Common myeloid progenitor, CD34-positive (primary cell): Measurements from ENCODE around the gene PFKM.

Experiments used
- CTCF ChIA-PET: fragments of 350-600 bp; sonication (Branson Sonifier 250); formaldehyde crosslinking; loops from one replicate; lab custom pipeline; 2021; ENCODE audit warnings: antibody characterized with exemption; lab: Charles Lee
- POLR2A ChIA-PET: fragments of 350-600 bp; sonication (Branson Sonifier 250); formaldehyde crosslinking; loops from one replicate; lab custom pipeline; 2021; ENCODE audit warnings: antibody characterized with exemption; lab: Charles Lee
- DNase-seq, 3 donors: peaks; one replicate each; pipeline versions ENCODE4 v3.0.0 to v3.0.0-alpha.2; 2013
- H3K27ac ChIP-seq, 2 experiments: 1 replicate in 1 of 2; 2 replicates in 1 of 2; pipeline ENCODE4 v1.7.0; 2013; ENCODE audit warnings: inconsistent platforms in 2 of 2, low read length in 2 of 2, mild to moderate bottlenecking in 2 of 2, low read depth in 1 of 2, moderate library complexity in 1 of 2; ENCODE audit not compliant: severe bottlenecking in 2 of 2, insufficient read depth in 1 of 2, poor library complexity in 1 of 2
- H3K27me3 ChIP-seq, 5 experiments: replicated peaks in 2 of 5; 1 replicate in 3 of 5; 2 replicates in 2 of 5; pipeline versions ENCODE4 v1.6.1 to v1.7.0; 2013; ENCODE audit warnings: low read length in 4 of 5, mild to moderate bottlenecking in 2 of 5, moderate library complexity in 2 of 5, inconsistent platforms in 1 of 5; ENCODE audit not compliant: insufficient read depth in 5 of 5, control insufficient read depth in 4 of 5
- H3K36me3 ChIP-seq, 4 experiments: 1 replicate in 2 of 4; 2 replicates in 2 of 4; pipeline versions ENCODE4 v1.6.1 to v1.7.0; 2013; ENCODE audit warnings: low read length in 3 of 4, control low read depth in 1 of 4, mild to moderate bottlenecking in 1 of 4; ENCODE audit not compliant: control insufficient read depth in 4 of 4, insufficient read depth in 4 of 4
- H3K4me1 ChIP-seq, 4 experiments: 1 replicate in 3 of 4; 2 replicates in 1 of 4; pipeline versions ENCODE4 v1.6.1 to v1.7.1; 2013; ENCODE audit warnings: low read length in 3 of 4, mild to moderate bottlenecking in 3 of 4, control low read depth in 1 of 4, inconsistent platforms in 1 of 4, moderate library complexity in 1 of 4; ENCODE audit not compliant: control insufficient read depth in 4 of 4, insufficient read depth in 4 of 4; ENCODE audit errors: control extremely low read depth in 1 of 4
- H3K4me3 ChIP-seq, 7 experiments: 1 replicate in 4 of 7; 2 replicates in 3 of 7; pipeline versions ENCODE4 v1.5.1 to v1.7.0; 2013; ENCODE audit warnings: mild to moderate bottlenecking in 7 of 7, low read length in 6 of 7, moderate library complexity in 6 of 7, inconsistent platforms in 2 of 7, low read depth in 2 of 7, control low read depth in 1 of 7; ENCODE audit not compliant: insufficient read depth in 4 of 7, control insufficient read depth in 1 of 7; ENCODE audit errors: extremely low read depth in 1 of 7
- H3K9me3 ChIP-seq, 5 experiments: 1 replicate in 4 of 5; 2 replicates in 1 of 5; pipeline versions ENCODE4 v1.6.1 to v1.7.1; 2013; ENCODE audit warnings: low read length in 4 of 5, mild to moderate bottlenecking in 2 of 5, inconsistent platforms in 1 of 5, low read depth in 1 of 5, moderate library complexity in 1 of 5; ENCODE audit not compliant: control insufficient read depth in 4 of 5, insufficient read depth in 2 of 5; ENCODE audit errors: control extremely low read depth in 1 of 5
- WGBS: methylation state at CpG from one replicate; pipeline ENCODE4 v1.1.5; 2013; ENCODE audit not compliant: insufficient coverage; 5-methylcytosine and 5-hydroxymethylcytosine counted together

PFKM gene

GRCh38 chr12:48176417-48176751, 57.2 kb downstream of the PFKM start:
- CTCF ChIA-PET = interaction anchor here (0.7 to 3.0 kb wide), 6 partner anchors 8 to 90 kb away, joined by 3 to 14 read pairs (median 3); no protein-coding TSS in a partner anchor
- peaks cover 0 to 6% (median 1%) of the 10 kb centered on the region in 4 experiments for H3K4me1 ChIP-seq
- H3K36me3 ChIP-seq = no peaks in the 10 kb centered on the region
- no peak overlapping the region for H3K4me3 ChIP-seq
- no peak for DNase-seq
- no peak overlapping the region for H3K27ac ChIP-seq
- H3K27me3 ChIP-seq = peaks cover 2 to 10% (median 7%) of the 10 kb centered on the region in 5 experiments
- H3K9me3 ChIP-seq = no peaks in the 10 kb centered on the region
- POLR2A ChIA-PET = no interaction called here

DNA sequence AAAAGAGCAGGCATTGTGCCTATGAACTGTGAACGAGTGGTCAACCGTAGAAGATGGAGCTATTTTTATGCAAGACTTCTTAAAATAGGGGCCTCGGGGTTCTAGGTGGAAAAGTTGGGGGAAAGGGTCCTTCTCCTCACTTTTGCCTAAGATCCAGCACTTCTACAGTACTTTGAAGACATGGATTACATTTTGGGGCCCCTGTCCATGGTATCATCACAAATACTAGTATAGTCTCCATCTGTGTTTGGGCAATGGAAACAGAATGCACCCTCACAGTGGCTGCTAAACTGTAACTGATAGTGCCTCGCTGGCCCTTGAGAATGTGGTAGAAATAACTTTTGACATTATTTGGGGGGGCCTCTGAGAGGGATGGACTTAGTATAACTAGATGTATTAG, 58.8 kb downstream of the PFKM start:
- no peak for DNase-seq
- H3K36me3 ChIP-seq = no peaks in the 10 kb centered on the region
- POLR2A ChIA-PET = no interaction called here
- H3K9me3 ChIP-seq = no peaks in the 10 kb centered on the region
- CTCF ChIA-PET = interaction anchor here (1.4 to 3.0 kb wide), 4 partner anchors 8 to 18 kb away, joined by 3 to 14 read pairs (median 4); no protein-coding TSS in a partner anchor
- WGBS = 100% methylated on average over 4 of the region's 4 CpGs
- H3K27ac ChIP-seq = no peak overlapping the region
- peaks cover 3 to 24% (median 14%) of the 10 kb centered on the region in 5 experiments for H3K27me3 ChIP-seq
- no peak overlapping the region for H3K4me3 ChIP-seq
- peaks cover 7 to 14% (median 9%) of the 10 kb centered on the region in 4 experiments for H3K4me1 ChIP-seq

DNA sequence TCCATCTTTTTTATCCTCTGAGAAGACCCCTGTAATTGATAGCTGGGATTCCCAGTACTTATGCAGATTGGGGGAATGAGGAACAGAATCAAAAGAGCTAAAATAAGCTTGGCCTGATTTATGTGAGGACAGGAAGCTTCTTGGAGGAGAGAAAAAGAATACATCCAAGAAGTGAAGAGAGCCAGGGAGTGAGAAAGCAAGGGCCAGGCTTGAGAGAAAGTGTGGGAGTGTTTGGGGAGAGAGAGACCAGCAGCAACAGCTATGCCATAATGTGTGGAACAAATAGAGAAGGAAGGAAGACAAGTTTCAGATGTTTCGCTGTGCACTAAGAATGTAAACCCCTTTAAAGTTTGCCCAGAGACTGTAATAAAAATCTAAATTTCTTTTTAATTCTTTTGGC, 60.3 kb downstream of the PFKM start:
- ChIA-PET POLR2A (no interaction called here), CTCF (interaction anchor here (0.6 to 1.4 kb wide), 4 partner anchors 8 to 19 kb away, joined by 3 read pairs; no protein-coding TSS in a partner anchor)
- 100% methylated on average over 1 of the region's 1 CpG for WGBS
- Histone ChIP-seq H3K4me1 (peaks cover 7 to 27% (median 20%) of the 10 kb centered on the region in 4 experiments), H3K9me3 (no peaks in the 10 kb centered on the region), H3K27me3 (peaks cover 11 to 39% (median 22%) of the 10 kb centered on the region in 5 experiments), H3K27ac (no peak overlapping the region), H3K4me3 (no peak overlapping the region), H3K36me3 (no peaks in the 10 kb centered on the region)
- no peak for DNase-seq

DNA sequence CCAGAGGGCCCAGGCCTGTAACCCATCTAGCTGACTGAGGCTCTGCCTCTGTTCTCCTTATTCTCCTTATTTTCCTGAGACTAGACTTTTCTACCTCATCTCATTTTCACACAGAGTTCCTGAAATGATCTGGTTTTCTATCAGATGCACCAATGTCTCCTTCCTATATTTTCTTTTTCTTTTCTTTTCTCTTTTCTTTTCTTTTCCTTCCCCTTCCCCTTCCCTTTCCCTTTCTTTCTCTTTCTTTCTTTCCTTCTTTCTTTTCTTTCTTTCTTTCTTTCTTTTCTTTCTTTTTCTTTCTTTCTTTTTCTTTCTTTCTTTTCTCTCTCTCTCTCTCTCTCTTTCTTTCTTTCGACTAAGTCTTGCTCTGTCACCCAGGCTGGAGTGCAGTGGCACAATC, 61.3 kb downstream of the PFKM start:
- H3K36me3 ChIP-seq = no peaks in the 10 kb centered on the region
- H3K27me3 ChIP-seq = peaks cover 14 to 48% (median 31%) of the 10 kb centered on the region in 5 experiments
- ChIA-PET POLR2A (no interaction called here), CTCF (interaction anchor here (0.6 to 1.4 kb wide), 3 partner anchors 9 to 168 kb away, joined by 3 read pairs; no protein-coding TSS in a partner anchor)
- H3K27ac ChIP-seq = no peak overlapping the region
- H3K4me3 ChIP-seq = no peak overlapping the region
- WGBS = no CpG with 5 or more reads among the region's 1 CpG
- H3K4me1 ChIP-seq = peaks cover 7 to 31% (median 21%) of the 10 kb centered on the region in 4 experiments
- no peaks in the 10 kb centered on the region for H3K9me3 ChIP-seq
- DNase-seq = no peak

DNA sequence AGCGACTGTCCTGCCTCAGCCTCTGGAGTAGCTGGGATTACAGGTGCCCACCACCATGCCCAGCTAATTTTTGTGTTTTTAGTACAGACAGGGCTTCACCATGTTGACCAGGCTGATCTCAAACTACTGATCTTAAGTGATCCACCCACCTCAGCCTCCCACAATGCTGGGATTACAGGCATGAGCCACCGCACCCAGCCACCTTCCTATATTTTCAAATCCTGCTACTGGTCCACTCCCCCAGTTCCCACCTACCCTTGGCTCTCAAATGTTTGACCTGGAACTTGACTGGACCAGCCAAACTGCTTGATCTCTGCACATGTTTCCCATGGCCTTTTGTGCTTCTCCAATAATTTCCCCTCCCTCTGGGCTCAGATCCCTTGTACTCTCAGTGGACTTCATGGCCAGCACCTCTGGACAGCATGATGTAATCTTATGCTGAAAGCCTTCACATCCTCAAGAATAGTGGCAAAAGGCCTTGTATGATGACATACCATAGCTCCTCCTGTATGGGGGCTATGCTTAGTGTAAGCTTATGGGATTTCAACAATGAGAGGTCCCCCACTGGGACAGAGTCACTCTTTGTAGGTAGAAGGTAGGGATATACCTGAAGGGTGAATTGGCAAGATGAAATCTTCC, 61.8 kb downstream of the PFKM start:
- H3K36me3 ChIP-seq = no peaks in the 10 kb centered on the region
- DNase-seq = no peak
- H3K27me3 ChIP-seq = peaks cover 14 to 54% (median 32%) of the 10 kb centered on the region in 5 experiments
- CTCF ChIA-PET = interaction anchor here (0.6 to 1.4 kb wide), 4 partner anchors 12 to 168 kb away, joined by 3 read pairs; partner anchors contain the start of gene ASB8
- POLR2A ChIA-PET = no interaction called here
- H3K4me3 ChIP-seq = no peak overlapping the region
- H3K4me1 ChIP-seq = peaks cover 7 to 28% (median 20%) of the 10 kb centered on the region in 4 experiments
- WGBS = 100% methylated on average over 1 of the region's 2 CpGs
- H3K9me3 ChIP-seq = no peaks in the 10 kb centered on the region
- no peak overlapping the region for H3K27ac ChIP-seq

GRCh38 chr12:48182631-48183030, 63.5 kb downstream of the PFKM start:
- Histone ChIP-seq H3K9me3 (no peaks in the 10 kb centered on the region), H3K27me3 (peaks cover 14 to 55% (median 36%) of the 10 kb centered on the region in 5 experiments), H3K27ac (no peak overlapping the region), H3K4me1 (peaks cover 7 to 29% (median 21%) of the 10 kb centered on the region in 4 experiments), H3K4me3 (peak overlapping the region; percentile 62 to 93 (median 73)), H3K36me3 (no peaks in the 10 kb centered on the region)
- CTCF ChIA-PET = interaction anchor here (0.8 to 1.4 kb wide), 7 partner anchors 9 to 436 kb away, joined by 3 to 7 read pairs (median 5); no protein-coding TSS in a partner anchor
- POLR2A ChIA-PET = interaction anchor here (0.5 to 1.2 kb wide), 2 partner anchors 11 to 87 kb away, joined by 4 to 6 read pairs; no protein-coding TSS in a partner anchor
- WGBS = 0% methylated on average over 3 of the region's 7 CpGs
- DNase-seq = peak in 1 of 3 donors; percentile 42
